Measurements from ENCODE around the gene EPX. TPM values are rescaled to one million over a fixed set of nuclear protein-coding genes. Genes with fewer than 3 reads are reported as not detected.

Gene EPX
- total RNA-seq, 1 experiment from 2014 or later: not detected

GRCh38 chr17:58231641-58232040, 39.1 kb downstream of the EPX start:
- no peak for DNase-seq (ENCODE audit: low spot score)
- BruUV-seq (replicated peaks): no TSS peak
- Histone ChIP-seq H3K4me3 (ENCODE audit: low read depth, low read length, poor library complexity, severe bottlenecking) (no peak overlapping the region), H3K27me3 (replicated peaks; ENCODE audit: insufficient read depth, low read depth, low read length, poor library complexity) (peaks cover 10% of the 10 kb centered on the region), H3K9me3 (ENCODE audit: low read depth, low read length, poor library complexity, severe bottlenecking) (no peaks in the 10 kb centered on the region), H3K36me3 (ENCODE audit: insufficient read depth, low read length, poor library complexity, severe bottlenecking) (no peaks in the 10 kb centered on the region), H3K27ac (ENCODE audit: low read depth, low read length, poor library complexity, severe bottlenecking) (no peak overlapping the region), H3K4me1 (ENCODE audit: insufficient read depth, low read length, poor library complexity, severe bottlenecking) (peaks cover 5% of the 10 kb centered on the region)
- ChIA-PET POLR2A (ENCODE audit: low non-redundant PET) (no interaction called here), CTCF (no interaction called here)
- TF ChIP-seq, protein P1, sequence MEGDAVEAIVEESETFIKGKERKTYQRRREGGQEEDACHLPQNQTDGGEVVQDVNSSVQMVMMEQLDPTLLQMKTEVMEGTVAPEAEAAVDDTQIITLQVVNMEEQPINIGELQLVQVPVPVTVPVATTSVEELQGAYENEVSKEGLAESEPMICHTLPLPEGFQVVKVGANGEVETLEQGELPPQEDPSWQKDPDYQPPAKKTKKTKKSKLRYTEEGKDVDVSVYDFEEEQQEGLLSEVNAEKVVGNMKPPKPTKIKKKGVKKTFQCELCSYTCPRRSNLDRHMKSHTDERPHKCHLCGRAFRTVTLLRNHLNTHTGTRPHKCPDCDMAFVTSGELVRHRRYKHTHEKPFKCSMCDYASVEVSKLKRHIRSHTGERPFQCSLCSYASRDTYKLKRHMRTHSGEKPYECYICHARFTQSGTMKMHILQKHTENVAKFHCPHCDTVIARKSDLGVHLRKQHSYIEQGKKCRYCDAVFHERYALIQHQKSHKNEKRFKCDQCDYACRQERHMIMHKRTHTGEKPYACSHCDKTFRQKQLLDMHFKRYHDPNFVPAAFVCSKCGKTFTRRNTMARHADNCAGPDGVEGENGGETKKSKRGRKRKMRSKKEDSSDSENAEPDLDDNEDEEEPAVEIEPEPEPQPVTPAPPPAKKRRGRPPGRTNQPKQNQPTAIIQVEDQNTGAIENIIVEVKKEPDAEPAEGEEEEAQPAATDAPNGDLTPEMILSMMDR (conservative IDR thresholded peaks at IDR 0.05; ENCODE audit: low read depth, low read length): no peak
- no peak for TF ChIP-seq EZH2 (IDR thresholded peaks at IDR 0.05; ENCODE audit: borderline replicate concordance, low read depth, low read length, poor library complexity, severe bottlenecking)
- intact Hi-C loops (cut with micrococcal nuclease; ENCODE audit: unreplicated experiment): no loop called here

DNA sequence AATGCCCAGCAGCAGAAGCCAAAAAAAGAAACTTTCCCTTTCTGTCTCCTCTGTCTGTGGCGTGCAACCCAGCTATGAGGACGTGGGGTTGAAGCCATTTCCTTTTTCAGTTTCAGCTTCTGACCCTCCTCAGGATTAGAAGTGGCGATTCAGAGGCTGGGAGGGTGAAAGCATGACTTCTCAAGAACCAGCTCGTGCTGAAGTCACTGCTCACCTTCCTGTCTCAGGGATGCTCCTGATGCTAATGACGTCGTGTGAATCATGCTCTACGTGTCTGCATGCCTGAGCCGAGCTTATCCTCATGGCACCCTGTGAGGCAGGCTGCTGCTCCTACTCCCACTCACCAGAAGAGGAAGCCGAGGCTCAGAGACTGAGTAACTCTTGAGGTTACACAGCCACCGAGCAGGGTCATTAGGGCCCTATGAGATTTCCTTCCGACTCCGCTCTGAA, 40.2 kb downstream of the EPX start:
- Histone ChIP-seq H3K4me1 (ENCODE audit: insufficient read depth, low read length, poor library complexity, severe bottlenecking) (peaks cover 5% of the 10 kb centered on the region), H3K4me3 (ENCODE audit: low read depth, low read length, poor library complexity, severe bottlenecking) (no peak overlapping the region), H3K27ac (ENCODE audit: low read depth, low read length, poor library complexity, severe bottlenecking) (no peak overlapping the region), H3K36me3 (ENCODE audit: insufficient read depth, low read length, poor library complexity, severe bottlenecking) (no peaks in the 10 kb centered on the region), H3K27me3 (replicated peaks; ENCODE audit: insufficient read depth, low read depth, low read length, poor library complexity) (peaks cover 18% of the 10 kb centered on the region), H3K9me3 (ENCODE audit: low read depth, low read length, poor library complexity, severe bottlenecking) (no peaks in the 10 kb centered on the region)
- peak; percentile 33 for DNase-seq (ENCODE audit: low spot score)
- TF ChIP-seq EZH2 (IDR thresholded peaks at IDR 0.05; ENCODE audit: borderline replicate concordance, low read depth, low read length, poor library complexity, severe bottlenecking): no peak
- TF ChIP-seq, protein P1 (conservative IDR thresholded peaks at IDR 0.05; ENCODE audit: low read depth, low read length): no peak
- intact Hi-C loops (cut with micrococcal nuclease; ENCODE audit: unreplicated experiment): no loop called here
- ChIA-PET POLR2A (ENCODE audit: low non-redundant PET) (no interaction called here), CTCF (interaction anchor here (0.5 kb wide), 1 partner anchor 355 kb away, joined by 5 read pairs; no protein-coding TSS in a partner anchor)
- BruUV-seq (replicated peaks): no TSS peak

DNA sequence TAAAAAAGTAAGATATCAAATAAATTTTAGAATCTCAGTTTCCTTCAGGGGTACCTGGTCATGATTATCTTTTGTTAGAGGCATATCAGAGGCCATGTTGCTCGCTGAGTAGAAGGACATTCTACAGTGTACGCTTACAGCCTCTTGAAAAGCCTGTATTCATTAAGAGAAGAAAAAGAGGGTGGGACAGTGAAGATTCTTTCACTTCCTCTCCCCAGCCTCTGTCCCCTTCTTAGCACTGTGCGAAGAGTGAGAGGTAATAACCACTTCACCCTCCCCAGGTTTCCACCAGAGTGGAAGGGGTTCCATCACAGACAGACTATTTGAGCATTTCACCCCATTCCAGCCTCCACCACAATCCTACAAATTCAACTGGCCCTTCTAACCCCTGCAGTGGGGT, 41.0 kb downstream of the EPX start:
- BruUV-seq (replicated peaks): no TSS peak
- TF ChIP-seq, protein P1 (conservative IDR thresholded peaks at IDR 0.05; ENCODE audit: low read depth, low read length): no peak
- TF ChIP-seq EZH2 (IDR thresholded peaks at IDR 0.05; ENCODE audit: borderline replicate concordance, low read depth, low read length, poor library complexity, severe bottlenecking): no peak
- Histone ChIP-seq H3K9me3 (ENCODE audit: low read depth, low read length, poor library complexity, severe bottlenecking) (no peaks in the 10 kb centered on the region), H3K27me3 (replicated peaks; ENCODE audit: insufficient read depth, low read depth, low read length, poor library complexity) (peaks cover 18% of the 10 kb centered on the region), H3K4me3 (ENCODE audit: low read depth, low read length, poor library complexity, severe bottlenecking) (no peak overlapping the region), H3K36me3 (ENCODE audit: insufficient read depth, low read length, poor library complexity, severe bottlenecking) (no peaks in the 10 kb centered on the region), H3K4me1 (ENCODE audit: insufficient read depth, low read length, poor library complexity, severe bottlenecking) (peaks cover 5% of the 10 kb centered on the region), H3K27ac (ENCODE audit: low read depth, low read length, poor library complexity, severe bottlenecking) (no peak overlapping the region)
- POLR2A ChIA-PET (ENCODE audit: low non-redundant PET): no interaction called here
- intact Hi-C loops (cut with micrococcal nuclease; ENCODE audit: unreplicated experiment): no loop called here
- DNase-seq (ENCODE audit: low spot score): no peak
- CTCF ChIA-PET: no interaction called here

Measured in A673 (cell line).